GM06990 (cell line): ENCODE results near the gene GPRC6A.

Experiments used
- DNase-seq: peaks from one replicate; pipeline ENCODE4 v3.0.0-alpha.2; 2011; ENCODE audit not compliant: insufficient read length; ENCODE audit errors: extremely low read depth
- H3K27me3 ChIP-seq: replicated peaks from 2 replicates; pipeline ENCODE4 v1.6.0; 2011; ENCODE audit warnings: low read length; ENCODE audit not compliant: control insufficient read depth, insufficient read depth
- H3K36me3 ChIP-seq: 2 replicates; pipeline ENCODE4 v1.5.1; 2011; ENCODE audit warnings: low read length; ENCODE audit not compliant: control insufficient read depth, insufficient read depth
- H3K4me3 ChIP-seq: replicated peaks from 2 replicates; pipeline ENCODE4 v1.5.1; 2011; ENCODE audit warnings: low read depth, mild to moderate bottlenecking, control low read depth, low read length
- CTCF ChIP-seq: IDR thresholded peaks from 2 replicates; pipeline ENCODE4 v1.5.1; 2011; ENCODE audit warnings: low read length, control low read depth, mild to moderate bottlenecking, inconsistent platforms; ENCODE audit not compliant: insufficient read depth, poor library complexity, severe bottlenecking

GPRC6A gene

DNA sequence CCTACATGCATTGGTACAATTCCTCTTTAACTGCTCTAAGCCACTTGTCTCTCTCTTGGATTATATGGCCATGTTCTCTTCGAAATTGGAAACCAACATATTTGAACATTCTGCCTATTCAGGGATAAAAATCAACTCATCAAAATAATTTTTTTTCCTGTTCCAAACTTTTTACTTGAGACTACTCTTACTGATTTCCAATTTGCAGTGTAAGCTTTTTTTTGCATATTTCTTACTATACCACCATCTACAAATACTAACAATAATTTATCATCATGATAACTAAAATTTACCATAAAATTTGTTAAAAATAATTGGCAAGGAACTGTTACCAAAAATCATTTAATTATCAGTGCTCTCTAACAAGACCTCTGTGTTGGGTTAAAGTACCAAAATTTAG lies 56.4 kb downstream of the GPRC6A start:
- DNase-seq: no peak
- Histone ChIP-seq H3K4me3 (no peak overlapping the region), H3K36me3 (no peaks in the 10 kb centered on the region), H3K27me3 (no peaks in the 10 kb centered on the region)
- no peak for TF ChIP-seq CTCF

DNA sequence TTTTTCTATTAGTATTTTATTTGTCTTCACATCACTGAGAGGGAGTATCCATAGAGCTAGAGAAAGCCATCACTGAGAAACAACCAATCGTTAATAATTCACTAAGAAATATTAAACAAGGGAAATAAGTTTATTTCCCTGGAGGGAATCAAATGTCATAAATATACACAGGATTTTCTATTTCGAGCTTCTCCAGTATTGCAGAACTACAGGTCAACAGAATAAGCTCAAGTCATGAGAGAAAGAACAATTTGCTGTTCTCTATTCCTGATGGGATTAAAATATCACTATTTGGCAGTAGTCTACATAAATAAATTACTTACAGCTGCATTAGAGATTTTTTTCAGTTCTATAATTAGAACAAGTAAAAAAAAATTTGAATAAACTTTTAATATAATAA lies 61.2 kb downstream of the GPRC6A start:
- Histone ChIP-seq H3K27me3 (no peaks in the 10 kb centered on the region; the same call in 1 of the 2 replicates), H3K4me3 (no peak overlapping the region), H3K36me3 (no peaks in the 10 kb centered on the region)
- TF ChIP-seq CTCF: no peak
- no peak for DNase-seq

DNA sequence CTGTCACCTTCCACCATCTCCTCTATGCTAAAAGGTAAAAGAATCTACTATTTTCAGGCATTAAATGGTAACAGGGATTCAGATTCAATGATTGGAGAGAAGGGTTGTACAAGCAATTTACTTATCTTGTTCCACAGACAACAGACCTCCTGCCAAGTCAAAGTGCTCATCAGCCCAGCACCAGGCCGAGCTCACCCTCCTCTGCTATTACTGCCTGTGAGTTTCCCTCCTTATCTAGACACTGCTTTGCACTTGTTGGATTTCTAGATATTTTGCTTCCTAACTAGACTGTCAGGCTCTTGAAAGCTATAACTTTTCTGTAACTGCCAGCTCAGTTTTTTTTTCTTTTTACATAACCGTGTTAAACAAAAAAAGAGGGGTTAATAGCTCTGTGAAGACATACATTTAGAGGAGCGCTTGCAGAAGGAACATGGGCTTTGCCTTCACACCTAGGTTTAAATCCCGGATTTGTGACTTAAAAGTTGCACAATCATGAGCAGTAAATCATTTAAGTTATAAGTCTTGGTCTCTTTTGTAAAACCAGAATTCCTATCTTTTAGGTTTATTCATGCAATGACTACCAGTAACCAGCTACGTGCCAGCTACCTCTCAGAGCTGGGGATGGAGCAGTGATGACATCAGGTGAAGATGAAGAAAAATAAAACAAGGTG lies 62.2 kb downstream of the GPRC6A start:
- no peak for DNase-seq
- Histone ChIP-seq H3K27me3 (no peaks in the 10 kb centered on the region; the same call in 1 of the 2 replicates), H3K4me3 (no peak overlapping the region), H3K36me3 (no peaks in the 10 kb centered on the region)
- no peak for TF ChIP-seq CTCF

- Histone ChIP-seq H3K27me3 (no peaks in the 10 kb centered on the region; the same call in 1 of the 2 replicates), H3K4me3 (no peak within 1 kb of the TSS), H3K36me3 (no peaks in the 10 kb centered on the region)
- TF ChIP-seq CTCF: no peak
- DNase-seq: peak; percentile 9
Measured at GRCh38 chr6:116764961-116765841, 63.7 kb downstream of the GPRC6A start, which contains the start of gene FAM162B. FAM162B (minus strand) TSS chr6:116765719; CDS start chr6:116765576, 143 bp downstream.

- DNase-seq: peak; percentile 1
- Histone ChIP-seq H3K4me3 (no peak overlapping the region), H3K27me3 (no peaks in the 10 kb centered on the region; the same call in 1 of the 2 replicates), H3K36me3 (no peaks in the 10 kb centered on the region)
- no peak for TF ChIP-seq CTCF
Measured at GRCh38 chr6:116764629-116764960, 64.3 kb downstream of the GPRC6A start.
